Measurements from ENCODE around the gene ACAA1.
"Not testable (repeated sequence)": the region's sequence is repeated elsewhere in the genome, so short reads cannot be mapped to it uniquely, and the experiment has no call there.

Gene ACAA1

GRCh38 chr3:38090453-38090852 is 46.5 kb downstream of the ACAA1 start:
- no peak overlapping the region for H3K4me3 ChIP-seq (replicated peaks; ENCODE audit: low read depth, low read length)
- no peak for TF ChIP-seq CTCF (IDR thresholded peaks at IDR 0.05; ENCODE audit: low read length, missing control alignments)
- no peak for DNase-seq (ENCODE audit: low read depth)

- no peak for DNase-seq (ENCODE audit: low read depth)
- no peak for TF ChIP-seq CTCF (IDR thresholded peaks at IDR 0.05; ENCODE audit: low read length, missing control alignments)
- no peak overlapping the region for H3K4me3 ChIP-seq (replicated peaks; ENCODE audit: low read depth, low read length)
Observed at GRCh38 chr3:38089163-38089562, 47.8 kb downstream of the ACAA1 start.

- TF ChIP-seq CTCF (IDR thresholded peaks at IDR 0.05; ENCODE audit: low read length, missing control alignments): no peak
- no peak for DNase-seq (ENCODE audit: low read depth)
- H3K4me3 ChIP-seq (replicated peaks; ENCODE audit: low read depth, low read length): no peak overlapping the region
Observed at GRCh38 chr3:38088126-38089078, 48.5 kb downstream of the ACAA1 start.

- not testable (repeated sequence) for H3K4me3 ChIP-seq (replicated peaks; ENCODE audit: low read depth, low read length); DNase-seq (ENCODE audit: low read depth)
Observed at GRCh38 chr3:38087278-38087677, 49.6 kb downstream of the ACAA1 start.

GRCh38 chr3:38086496-38086895 is 50.4 kb downstream of the ACAA1 start:
- TF ChIP-seq CTCF (IDR thresholded peaks at IDR 0.05; ENCODE audit: low read length, missing control alignments): no peak
- DNase-seq (ENCODE audit: low read depth): no peak
- no peak overlapping the region for H3K4me3 ChIP-seq (replicated peaks; ENCODE audit: low read depth, low read length)

- no peak overlapping the region for H3K4me3 ChIP-seq (replicated peaks; ENCODE audit: low read depth, low read length)
- TF ChIP-seq CTCF (IDR thresholded peaks at IDR 0.05; ENCODE audit: low read length, missing control alignments): no peak
- DNase-seq (ENCODE audit: low read depth): no peak
Observed at GRCh38 chr3:38085943-38086324, 51.0 kb downstream of the ACAA1 start.

GRCh38 chr3:38085311-38085942 is 51.5 kb downstream of the ACAA1 start:
- DNase-seq (ENCODE audit: low read depth): no peak
- no peak for TF ChIP-seq CTCF (IDR thresholded peaks at IDR 0.05; ENCODE audit: low read length, missing control alignments)
- no peak overlapping the region for H3K4me3 ChIP-seq (replicated peaks; ENCODE audit: low read depth, low read length)

Data from fibroblast of pulmonary artery (primary cell).